Rectal smooth muscle tissue (tissue), 1 donor: ENCODE measurements around the gene TEDC1.

Source experiments
- H3K27ac ChIP-seq: one replicate; pipeline ENCODE4 v1.7.0; 2013; ENCODE audit warnings: low read depth, low read length, inconsistent platforms
- H3K27me3 ChIP-seq: one replicate; pipeline ENCODE4 v1.7.0; 2013; ENCODE audit warnings: low read length; ENCODE audit not compliant: control insufficient read depth, insufficient read depth
- H3K36me3 ChIP-seq: one replicate; pipeline ENCODE4 v1.7.0; 2013; ENCODE audit warnings: low read length; ENCODE audit not compliant: control insufficient read depth, insufficient read depth
- H3K4me1 ChIP-seq: one replicate; pipeline ENCODE4 v1.7.0; 2013; ENCODE audit warnings: low read length; ENCODE audit not compliant: control insufficient read depth, insufficient read depth
- H3K4me3 ChIP-seq: one replicate; pipeline ENCODE4 v1.7.0; 2013; ENCODE audit warnings: low read length
- H3K9ac ChIP-seq: one replicate; pipeline ENCODE4 v1.7.0; 2013; ENCODE audit warnings: low read length

Gene TEDC1

GRCh38 chr14:105526776-105527380, 35.8 kb downstream of the TEDC1 start:
- H3K4me3 ChIP-seq = peak overlapping the region; percentile 61
- no peak overlapping the region for H3K9ac ChIP-seq
- no peaks in the 10 kb centered on the region for H3K36me3 ChIP-seq
- peaks cover 2% of the 10 kb centered on the region for H3K4me1 ChIP-seq
- H3K27me3 ChIP-seq = peaks cover 10% of the 10 kb centered on the region
- no peak overlapping the region for H3K27ac ChIP-seq

- Histone ChIP-seq H3K36me3 (no peaks in the 10 kb centered on the region), H3K9ac (no peak overlapping the region), H3K4me3 (peak overlapping the region; percentile 61), H3K27me3 (peaks cover 10% of the 10 kb centered on the region), H3K27ac (no peak overlapping the region), H3K4me1 (peaks cover 2% of the 10 kb centered on the region)
Observed at GRCh38 chr14:105527381-105527825, 36.4 kb downstream of the TEDC1 start.

- Histone ChIP-seq H3K36me3 (no peaks in the 10 kb centered on the region), H3K27me3 (peaks cover 10% of the 10 kb centered on the region), H3K27ac (peak overlapping the region; percentile 51), H3K9ac (no peak overlapping the region), H3K4me3 (peak overlapping the region; percentile 61), H3K4me1 (peaks cover 2% of the 10 kb centered on the region)
Observed at GRCh38 chr14:105527826-105528585, 37.0 kb downstream of the TEDC1 start.

- Histone ChIP-seq H3K27me3 (peaks cover 10% of the 10 kb centered on the region), H3K9ac (no peak overlapping the region), H3K27ac (no peak overlapping the region), H3K36me3 (no peaks in the 10 kb centered on the region), H3K4me1 (peaks cover 2% of the 10 kb centered on the region), H3K4me3 (peak overlapping the region; percentile 48)
Observed at GRCh38 chr14:105528586-105529318, 37.7 kb downstream of the TEDC1 start.

- peaks cover 2% of the 10 kb centered on the region for H3K4me1 ChIP-seq
- no peak overlapping the region for H3K27ac ChIP-seq
- no peaks in the 10 kb centered on the region for H3K36me3 ChIP-seq
- H3K4me3 ChIP-seq = peak overlapping the region; percentile 48
- H3K27me3 ChIP-seq = peaks cover 10% of the 10 kb centered on the region
- no peak overlapping the region for H3K9ac ChIP-seq
Observed at GRCh38 chr14:105529319-105529568, 38.2 kb downstream of the TEDC1 start.

GRCh38 chr14:105529569-105530284, 38.7 kb downstream of the TEDC1 start:
- Histone ChIP-seq H3K9ac (no peak overlapping the region), H3K4me3 (peak overlapping the region; percentile 48), H3K4me1 (peaks cover 2% of the 10 kb centered on the region), H3K27ac (no peak overlapping the region), H3K27me3 (peaks cover 10% of the 10 kb centered on the region), H3K36me3 (no peaks in the 10 kb centered on the region)

GRCh38 chr14:105530285-105531087, 39.4 kb downstream of the TEDC1 start:
- no peak overlapping the region for H3K27ac ChIP-seq
- no peaks in the 10 kb centered on the region for H3K36me3 ChIP-seq
- peaks cover 10% of the 10 kb centered on the region for H3K27me3 ChIP-seq
- no peak overlapping the region for H3K4me3 ChIP-seq
- H3K9ac ChIP-seq = no peak overlapping the region
- H3K4me1 ChIP-seq = peaks cover 2% of the 10 kb centered on the region

GRCh38 chr14:105531088-105531893, 40.2 kb downstream of the TEDC1 start:
- peaks cover 12% of the 10 kb centered on the region for H3K27me3 ChIP-seq

GRCh38 chr14:105531894-105532623, 41.0 kb downstream of the TEDC1 start:
- no peaks in the 10 kb centered on the region for H3K36me3 ChIP-seq
- peaks cover 2% of the 10 kb centered on the region for H3K4me1 ChIP-seq
- peaks cover 16% of the 10 kb centered on the region for H3K27me3 ChIP-seq
- no peak overlapping the region for H3K9ac ChIP-seq
- H3K4me3 ChIP-seq = no peak overlapping the region
- H3K27ac ChIP-seq = no peak overlapping the region

More at GRCh38 chr14:105531088-105531893, 40.2 kb downstream of the TEDC1 start:
- H3K4me1 ChIP-seq = peaks cover 2% of the 10 kb centered on the region
- H3K27ac ChIP-seq = no peak overlapping the region
- H3K4me3 ChIP-seq = no peak overlapping the region
- H3K9ac ChIP-seq = no peak overlapping the region
- H3K36me3 ChIP-seq = no peaks in the 10 kb centered on the region

GRCh38 chr14:105532735-105533141, 41.7 kb downstream of the TEDC1 start:
- H3K27me3 ChIP-seq = peaks cover 19% of the 10 kb centered on the region
- H3K36me3 ChIP-seq = no peaks in the 10 kb centered on the region
- H3K4me3 ChIP-seq = no peak overlapping the region
- no peak overlapping the region for H3K27ac ChIP-seq
- H3K4me1 ChIP-seq = peaks cover 2% of the 10 kb centered on the region
- no peak overlapping the region for H3K9ac ChIP-seq

- no peak overlapping the region for H3K4me3 ChIP-seq
- H3K9ac ChIP-seq = no peak overlapping the region
- no peaks in the 10 kb centered on the region for H3K36me3 ChIP-seq
- no peak overlapping the region for H3K27ac ChIP-seq
- H3K27me3 ChIP-seq = peaks cover 19% of the 10 kb centered on the region
- H3K4me1 ChIP-seq = peaks cover 2% of the 10 kb centered on the region
Observed at GRCh38 chr14:105533391-105533790, 42.3 kb downstream of the TEDC1 start.
